HL-60 (cell line): ENCODE results near the gene PDE2A.

Source experiments
- DNase-seq, 2 experiments: peaks; one replicate each; pipeline ENCODE4 v3.0.0-alpha.2; 2010 to 2020; ENCODE audit warnings: low read depth in 1 of 2, low spot score in 1 of 2
- H3K27ac ChIP-seq: fragments of 250-450 bp; sonication (Bioruptor Pico); replicated peaks from 2 replicates; pipeline ENCODE4 v1.5.1; 2020; ENCODE audit warnings: mild to moderate bottlenecking, moderate library complexity
- H3K27me3 ChIP-seq: fragments of 250-450 bp; sonication (Bioruptor Pico); 2 replicates; pipeline ENCODE4 v1.5.1; 2021; ENCODE audit warnings: mild to moderate bottlenecking, moderate library complexity; ENCODE audit not compliant: insufficient read depth, poor library complexity, severe bottlenecking
- H3K4me3 ChIP-seq: replicated peaks from 2 replicates; pipeline ENCODE4 v1.5.1; 2011; ENCODE audit warnings: mild to moderate bottlenecking, control low read depth, low read length; ENCODE audit not compliant: insufficient read depth
- GABPA ChIP-seq: IDR thresholded peaks from 2 replicates; pipeline ENCODE4 v1.6.1; 2012; ENCODE audit warnings: low read depth
- POLR2AphosphoS5 ChIP-seq: IDR thresholded peaks from 2 replicates; pipeline ENCODE4 v1.6.1; 2012; ENCODE audit warnings: low read depth
- SPI1 ChIP-seq: IDR thresholded peaks from 2 replicates; pipeline ENCODE4 v1.6.1; 2012; ENCODE audit warnings: low read depth, mild to moderate bottlenecking, borderline replicate concordance
- TF ChIP-seq, protein P1 (sequence below): IDR thresholded peaks from one replicate; pipeline ENCODE4 v1.5.1; 2011; ENCODE audit warnings: low read length, control low read depth, inconsistent platforms; ENCODE audit not compliant: insufficient read depth
- TF ChIP-seq, protein P2 (sequence below): IDR thresholded peaks from 2 replicates; pipeline ENCODE4 v1.6.1; 2012; ENCODE audit warnings: low read depth; ENCODE audit not compliant: insufficient replicate concordance

Gene PDE2A

DNA sequence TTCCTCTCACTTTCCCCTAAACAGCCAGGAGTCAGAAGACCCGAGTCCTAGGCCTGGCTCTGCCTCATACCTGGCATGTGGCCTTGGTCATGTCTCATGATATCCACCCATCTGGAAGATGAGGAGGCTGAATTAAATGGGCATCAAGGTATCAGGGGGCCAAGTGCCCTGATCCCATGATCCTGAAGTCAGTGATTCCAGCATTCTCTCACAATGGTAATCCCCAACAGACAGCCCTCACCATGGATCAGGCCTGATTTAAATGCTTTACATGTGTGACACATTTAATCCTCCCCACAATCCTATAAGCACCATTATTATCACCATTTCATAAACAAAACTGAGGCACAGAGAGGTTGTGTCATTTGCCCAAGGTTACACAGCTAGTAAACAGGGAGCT lies 70.0 kb downstream of the PDE2A start:
- peaks cover 10% of the 10 kb centered on the region for H3K27me3 ChIP-seq

DNA sequence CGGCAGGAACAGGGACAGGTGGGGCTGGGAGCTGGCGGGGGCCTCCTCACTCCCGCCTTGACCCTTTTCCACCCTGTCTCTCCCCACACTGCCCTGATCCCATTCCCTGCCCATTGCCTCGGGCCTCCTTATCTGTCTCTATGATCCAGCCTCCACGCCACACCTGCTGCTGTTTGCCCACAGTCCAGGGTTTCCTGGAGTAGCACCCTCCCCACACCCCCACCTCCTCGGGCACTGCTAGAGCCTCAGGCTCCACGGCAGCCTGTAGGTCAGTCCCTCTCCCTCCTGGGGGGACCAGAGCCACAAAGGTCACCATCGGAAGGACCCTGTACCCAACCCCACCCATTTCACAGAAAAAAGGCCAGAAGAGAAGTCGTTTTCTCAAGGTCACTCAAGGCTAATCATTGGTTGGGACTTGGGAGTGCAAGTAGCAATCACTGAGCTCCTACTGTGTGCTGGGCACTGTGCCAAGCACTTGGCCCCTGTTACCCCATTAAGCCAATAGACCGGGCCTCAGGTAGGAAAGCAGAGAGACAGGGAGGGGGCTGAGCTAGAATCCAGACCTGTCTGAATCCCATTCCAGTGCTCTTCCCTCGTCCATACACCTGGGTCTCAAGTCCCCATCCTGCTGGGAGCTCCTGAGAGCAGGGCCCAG lies 71.8 kb downstream of the PDE2A start:
- Histone ChIP-seq H3K27me3 (peaks cover 22% of the 10 kb centered on the region), H3K4me3 (no peak overlapping the region), H3K27ac (no peak overlapping the region)
- no peak for DNase-seq
- no peak for TF ChIP-seq GABPA
- TF ChIP-seq, protein P1, sequence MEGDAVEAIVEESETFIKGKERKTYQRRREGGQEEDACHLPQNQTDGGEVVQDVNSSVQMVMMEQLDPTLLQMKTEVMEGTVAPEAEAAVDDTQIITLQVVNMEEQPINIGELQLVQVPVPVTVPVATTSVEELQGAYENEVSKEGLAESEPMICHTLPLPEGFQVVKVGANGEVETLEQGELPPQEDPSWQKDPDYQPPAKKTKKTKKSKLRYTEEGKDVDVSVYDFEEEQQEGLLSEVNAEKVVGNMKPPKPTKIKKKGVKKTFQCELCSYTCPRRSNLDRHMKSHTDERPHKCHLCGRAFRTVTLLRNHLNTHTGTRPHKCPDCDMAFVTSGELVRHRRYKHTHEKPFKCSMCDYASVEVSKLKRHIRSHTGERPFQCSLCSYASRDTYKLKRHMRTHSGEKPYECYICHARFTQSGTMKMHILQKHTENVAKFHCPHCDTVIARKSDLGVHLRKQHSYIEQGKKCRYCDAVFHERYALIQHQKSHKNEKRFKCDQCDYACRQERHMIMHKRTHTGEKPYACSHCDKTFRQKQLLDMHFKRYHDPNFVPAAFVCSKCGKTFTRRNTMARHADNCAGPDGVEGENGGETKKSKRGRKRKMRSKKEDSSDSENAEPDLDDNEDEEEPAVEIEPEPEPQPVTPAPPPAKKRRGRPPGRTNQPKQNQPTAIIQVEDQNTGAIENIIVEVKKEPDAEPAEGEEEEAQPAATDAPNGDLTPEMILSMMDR, result no peak
- TF ChIP-seq, protein P2, sequence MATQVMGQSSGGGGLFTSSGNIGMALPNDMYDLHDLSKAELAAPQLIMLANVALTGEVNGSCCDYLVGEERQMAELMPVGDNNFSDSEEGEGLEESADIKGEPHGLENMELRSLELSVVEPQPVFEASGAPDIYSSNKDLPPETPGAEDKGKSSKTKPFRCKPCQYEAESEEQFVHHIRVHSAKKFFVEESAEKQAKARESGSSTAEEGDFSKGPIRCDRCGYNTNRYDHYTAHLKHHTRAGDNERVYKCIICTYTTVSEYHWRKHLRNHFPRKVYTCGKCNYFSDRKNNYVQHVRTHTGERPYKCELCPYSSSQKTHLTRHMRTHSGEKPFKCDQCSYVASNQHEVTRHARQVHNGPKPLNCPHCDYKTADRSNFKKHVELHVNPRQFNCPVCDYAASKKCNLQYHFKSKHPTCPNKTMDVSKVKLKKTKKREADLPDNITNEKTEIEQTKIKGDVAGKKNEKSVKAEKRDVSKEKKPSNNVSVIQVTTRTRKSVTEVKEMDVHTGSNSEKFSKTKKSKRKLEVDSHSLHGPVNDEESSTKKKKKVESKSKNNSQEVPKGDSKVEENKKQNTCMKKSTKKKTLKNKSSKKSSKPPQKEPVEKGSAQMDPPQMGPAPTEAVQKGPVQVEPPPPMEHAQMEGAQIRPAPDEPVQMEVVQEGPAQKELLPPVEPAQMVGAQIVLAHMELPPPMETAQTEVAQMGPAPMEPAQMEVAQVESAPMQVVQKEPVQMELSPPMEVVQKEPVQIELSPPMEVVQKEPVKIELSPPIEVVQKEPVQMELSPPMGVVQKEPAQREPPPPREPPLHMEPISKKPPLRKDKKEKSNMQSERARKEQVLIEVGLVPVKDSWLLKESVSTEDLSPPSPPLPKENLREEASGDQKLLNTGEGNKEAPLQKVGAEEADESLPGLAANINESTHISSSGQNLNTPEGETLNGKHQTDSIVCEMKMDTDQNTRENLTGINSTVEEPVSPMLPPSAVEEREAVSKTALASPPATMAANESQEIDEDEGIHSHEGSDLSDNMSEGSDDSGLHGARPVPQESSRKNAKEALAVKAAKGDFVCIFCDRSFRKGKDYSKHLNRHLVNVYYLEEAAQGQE, result no peak
- no peak for TF ChIP-seq POLR2AphosphoS5
- TF ChIP-seq SPI1, result no peak

More for the DNA sequence above, 70.0 kb downstream of the PDE2A start:
- no peak overlapping the region for H3K4me3 ChIP-seq
- no peak overlapping the region for H3K27ac ChIP-seq
- no peak for TF ChIP-seq POLR2AphosphoS5
- TF ChIP-seq, protein P2, result no peak
- TF ChIP-seq, protein P1, result no peak
- no peak for TF ChIP-seq SPI1
- TF ChIP-seq GABPA, result no peak
- DNase-seq, result no peak

DNA sequence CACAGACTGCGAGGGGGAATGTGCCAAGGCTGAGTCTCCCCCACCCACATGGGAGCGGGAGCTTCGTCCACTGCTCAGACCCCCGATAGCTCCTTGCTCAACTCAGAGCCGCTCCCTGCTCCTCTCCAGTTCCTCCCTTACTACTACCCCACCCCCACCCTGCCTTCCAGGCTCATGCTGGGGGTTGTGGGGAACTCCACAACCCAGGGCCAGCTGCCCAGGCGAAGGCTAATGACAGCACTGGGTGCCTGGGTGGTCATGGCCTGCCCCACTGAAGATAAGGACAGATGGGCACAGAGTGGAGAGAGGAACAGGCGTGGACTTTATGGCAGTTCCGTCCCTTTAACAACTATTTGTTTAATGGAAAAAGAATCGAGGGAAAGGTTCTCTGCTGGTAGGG lies 73.7 kb downstream of the PDE2A start:
- TF ChIP-seq POLR2AphosphoS5 (no peak), SPI1 (no peak), GABPA (no peak)
- TF ChIP-seq, protein P1, result no peak
- TF ChIP-seq, protein P2, result no peak
- Histone ChIP-seq H3K27me3 (peaks cover 27% of the 10 kb centered on the region), H3K27ac (no peak overlapping the region), H3K4me3 (no peak overlapping the region)
- no peak for DNase-seq
